K562 (cell line): Measurements from ENCODE around the gene SLC4A2. TPM values are rescaled to one million over a fixed set of nuclear protein-coding genes. Genes with fewer than 3 reads are reported as not detected.

Experiments used
- ATF6 ChIP-seq: sonication (generic); formaldehyde crosslinking; IDR thresholded peaks from 2 replicates; pipeline ENCODE4 v1.4.0; 2020; ENCODE audit warnings: mild to moderate bottlenecking, missing genetic modification reagents
- BHLHE40 ChIP-seq: IDR thresholded peaks from 2 replicates; pipeline ENCODE4 v1.6.1; 2011; ENCODE audit warnings: low read length, improper control_type of control experiment
- BRCA1 ChIP-seq, 2 experiments: fragments of 450-650 bp in 1 of 2; sonication (generic) in 1 of 2; formaldehyde crosslinking in 1 of 2; IDR thresholded peaks; 2 replicates each; pipeline versions ENCODE4 v1.5.0 to v1.6.1; 2017 to 2020; ENCODE audit warnings: mild to moderate bottlenecking in 1 of 2, missing genetic modification reagents in 1 of 2
- ELF2 ChIP-seq: fragments of 250-450 bp; sonication (Bioruptor Pico); IDR thresholded peaks from 2 replicates; pipeline ENCODE4 v1.5.0; 2021; ENCODE audit warnings: mild to moderate bottlenecking
- EP400 ChIP-seq: fragments of 450-650 bp; IDR thresholded peaks from 2 replicates; pipeline ENCODE4 v1.6.1; 2017; ENCODE audit warnings: antibody characterized with exemption, mild to moderate bottlenecking, moderate library complexity
- ETV5 ChIP-seq: sonication (generic); formaldehyde crosslinking; IDR thresholded peaks from 2 replicates; pipeline ENCODE4 v1.4.0; 2020; ENCODE audit warnings: low read depth, mild to moderate bottlenecking, missing genetic modification reagents
- EWSR1 ChIP-seq: fragments of 450-650 bp; IDR thresholded peaks from 2 replicates; pipeline ENCODE4 v1.6.1; 2018; ENCODE audit warnings: borderline replicate concordance, mild to moderate bottlenecking, low read depth, moderate library complexity; ENCODE audit not compliant: partially characterized antibody
- FOXP4 ChIP-seq: sonication (generic); formaldehyde crosslinking; IDR thresholded peaks from 2 replicates; pipeline ENCODE4 v1.8.0; 2022; ENCODE audit warnings: mild to moderate bottlenecking, missing genetic modification reagents, borderline replicate concordance
- GATA2 ChIP-seq: sonication (generic); formaldehyde crosslinking; IDR thresholded peaks from 2 replicates; pipeline ENCODE4 v1.4.0; 2020; ENCODE audit warnings: mild to moderate bottlenecking, missing genetic modification reagents
- HMBOX1 ChIP-seq: sonication (generic); IDR thresholded peaks from 2 replicates; pipeline ENCODE4 v1.6.1; 2016
- MECOM ChIP-seq: fragments of 250-450 bp; sonication (Bioruptor Pico); IDR thresholded peaks from 2 replicates; pipeline ENCODE4 v1.8.0; 2022; ENCODE audit warnings: inconsistent platforms
- MED1 ChIP-seq: sonication (generic); formaldehyde crosslinking; IDR thresholded peaks from 2 replicates; pipeline ENCODE4 v1.8.1; 2023; ENCODE audit warnings: missing genetic modification reagents, borderline replicate concordance
- MEF2A ChIP-seq: IDR thresholded peaks from 2 replicates; pipeline ENCODE4 v1.6.1; 2011; ENCODE audit warnings: low read depth, mild to moderate bottlenecking, low read length, moderate library complexity; ENCODE audit not compliant: control insufficient read depth
- MIER1 ChIP-seq: fragments of 450-650 bp; IDR thresholded peaks from 2 replicates; pipeline ENCODE4 v1.6.1; 2016; ENCODE audit warnings: antibody characterized with exemption, mild to moderate bottlenecking, low read depth
- MXD1 ChIP-seq: fragments of 250-450 bp; sonication (Bioruptor Pico); IDR thresholded peaks from 2 replicates; pipeline ENCODE4 v1.8.0; 2021; ENCODE audit warnings: borderline replicate concordance, mild to moderate bottlenecking, moderate library complexity; ENCODE audit not compliant: poor library complexity, severe bottlenecking
- PCBP2 ChIP-seq: fragments of 200-400 bp; formaldehyde crosslinking; IDR thresholded peaks from 2 replicates; pipeline ENCODE4 v1.6.1; 2018; ENCODE audit warnings: low read length, low read depth, mild to moderate bottlenecking, moderate library complexity; ENCODE audit not compliant: poor library complexity, severe bottlenecking
- PTTG1 ChIP-seq: fragments of 450-650 bp; IDR thresholded peaks from 2 replicates; pipeline ENCODE4 v1.6.1; 2016; ENCODE audit warnings: low read depth, mild to moderate bottlenecking, missing genetic modification characterization, missing compliant biosample characterization
- ZBTB2 ChIP-seq: fragments of 450-650 bp; IDR thresholded peaks from 2 replicates; pipeline ENCODE4 v1.6.1; 2016; ENCODE audit warnings: antibody characterized with exemption
- ZNF445 ChIP-seq: fragments of 250-450 bp; sonication (Bioruptor Pico); IDR thresholded peaks from 2 replicates; pipeline ENCODE4 v1.4.0; 2020; ENCODE audit warnings: low read depth, mild to moderate bottlenecking, moderate library complexity
- ZNF644 ChIP-seq: fragments of 200-800 bp; sonication (Bioruptor generic); IDR thresholded peaks from 2 replicates; pipeline ENCODE4 v1.6.1; 2016; ENCODE audit warnings: low read depth, missing genetic modification characterization, missing compliant biosample characterization
- polyA plus RNA-seq, 8 experiments: library from polyadenylated mRNA; depleted of rRNA in 4 of 8; stranded (reverse) in 5 of 8; unstranded in 3 of 8; fragments of >200 nt; fragmentation: Nextera tagmentation in 2 of 8; fragmentation: Illumina TruSeq in 1 of 8; extraction: Ambion mirVana in 2 of 8; extraction: Trizol in 1 of 8; gene quantifications; 2 replicates each; pipeline versions ENCODE4 v1.2.1 to v1.2.3, GENCODE V29; 2011 to 2014; ENCODE audit warnings: inconsistent platforms in 1 of 8, missing spikeins in 1 of 8
- total RNA-seq, 7 experiments: library from RNA; depleted of rRNA in 6 of 7; stranded (reverse); fragments of >200 nt in 6 of 7; fragmentation: Illumina TruSeq in 2 of 7; extraction: Trizol in 2 of 7; gene quantifications; 2 replicates each; pipeline versions ENCODE4 v1.2.1 to v1.2.3, GENCODE V29; 2011 to 2021; ENCODE audit warnings: low replicate concordance in 1 of 7

The SLC4A2 gene
- total and polyA plus RNA-seq, 9 of the 15 experiments (the other 6 are each of a cell fraction or from before 2014, with no cell fraction given) = 11.4 to 375 (median 130) TPM

- no peak for TF ChIP-seq ZNF644
- peak; percentile 49; the same call in 1 of the 2 replicates for TF ChIP-seq ELF2
- no peak for TF ChIP-seq ZNF445
- no peak for TF ChIP-seq BRCA1 (IDR thresholded peaks at IDR 0.05)
- TF ChIP-seq BRCA1 (CRISPR knock-in tag; IDR thresholded peaks at IDR 0.05) = no peak
- TF ChIP-seq EP400 = no peak
- TF ChIP-seq MXD1 (CRISPR knock-in tag) = peak; percentile 95
- 0 out of 2 replicates have a peak, but pooled peaks have one; percentile 37 for TF ChIP-seq FOXP4 (CRISPR knock-in tag)
- peak; percentile 91 for TF ChIP-seq ATF6
- no peak for TF ChIP-seq PCBP2
- peak; percentile 44; the same call in 1 of the 2 replicates for TF ChIP-seq MIER1
- TF ChIP-seq ETV5 (CRISPR knock-in tag) = peak; percentile 67
- no peak for TF ChIP-seq HMBOX1
- no peak for TF ChIP-seq MED1 (CRISPR knock-in tag)
- no peak for TF ChIP-seq PTTG1
- no peak for TF ChIP-seq EWSR1
- TF ChIP-seq MEF2A = no peak
- no peak for TF ChIP-seq MECOM (CRISPR knock-in tag)
- no peak for TF ChIP-seq ZBTB2
- TF ChIP-seq GATA2 (CRISPR knock-in tag) = 0 out of 2 replicates have a peak, but pooled peaks have one; percentile 29
- TF ChIP-seq BHLHE40 = peak; percentile 87
These were observed 3.2 kb downstream of the SLC4A2 start (continued) for GRCh38 chr7:151062399-151063211.
